Suprapubic skin (tissue), 3 donors: Measurements from ENCODE around the gene SRPK1.

ENCODE experiments used
- EP300 ChIP-seq: sonication (generic); formaldehyde crosslinking; IDR thresholded peaks from one replicate; pipeline ENCODE4 v1.6.1; 2017; ENCODE audit warnings: antibody characterized with exemption
- TF ChIP-seq, protein P1 (sequence below), 2 donors: fragments of 200-600 bp in 1 of 2; fragments of 450-650 bp in 1 of 2; sonication (generic) in 1 of 2; IDR thresholded peaks; one replicate each; pipeline ENCODE4 v1.5.1; 2016 to 2019; ENCODE audit warnings: antibody characterized with exemption in 2 of 2, mild to moderate bottlenecking in 1 of 2, moderate library complexity in 1 of 2

DNA sequence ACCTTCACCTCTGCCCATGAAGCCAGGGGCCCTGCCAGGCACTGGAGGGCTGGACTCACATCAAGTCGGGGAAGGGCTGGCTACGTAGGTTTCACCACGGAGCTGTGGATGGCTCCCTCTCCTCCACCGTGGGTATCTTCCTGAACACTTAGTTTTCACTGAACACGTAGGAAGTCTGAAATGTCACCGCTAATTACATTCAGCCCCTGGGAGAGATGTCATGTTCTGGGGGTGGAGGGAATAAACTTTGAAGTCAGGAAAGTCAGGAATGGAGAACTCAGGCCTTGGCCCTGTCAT is 109.3 kb downstream of the SRPK1 start:
- TF ChIP-seq, protein P1, sequence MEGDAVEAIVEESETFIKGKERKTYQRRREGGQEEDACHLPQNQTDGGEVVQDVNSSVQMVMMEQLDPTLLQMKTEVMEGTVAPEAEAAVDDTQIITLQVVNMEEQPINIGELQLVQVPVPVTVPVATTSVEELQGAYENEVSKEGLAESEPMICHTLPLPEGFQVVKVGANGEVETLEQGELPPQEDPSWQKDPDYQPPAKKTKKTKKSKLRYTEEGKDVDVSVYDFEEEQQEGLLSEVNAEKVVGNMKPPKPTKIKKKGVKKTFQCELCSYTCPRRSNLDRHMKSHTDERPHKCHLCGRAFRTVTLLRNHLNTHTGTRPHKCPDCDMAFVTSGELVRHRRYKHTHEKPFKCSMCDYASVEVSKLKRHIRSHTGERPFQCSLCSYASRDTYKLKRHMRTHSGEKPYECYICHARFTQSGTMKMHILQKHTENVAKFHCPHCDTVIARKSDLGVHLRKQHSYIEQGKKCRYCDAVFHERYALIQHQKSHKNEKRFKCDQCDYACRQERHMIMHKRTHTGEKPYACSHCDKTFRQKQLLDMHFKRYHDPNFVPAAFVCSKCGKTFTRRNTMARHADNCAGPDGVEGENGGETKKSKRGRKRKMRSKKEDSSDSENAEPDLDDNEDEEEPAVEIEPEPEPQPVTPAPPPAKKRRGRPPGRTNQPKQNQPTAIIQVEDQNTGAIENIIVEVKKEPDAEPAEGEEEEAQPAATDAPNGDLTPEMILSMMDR (IDR thresholded peaks at IDR 0.05) = no peak
- no peak for TF ChIP-seq EP300
